ENCODE results near the gene THOC6. TPM values are rescaled to one million over a fixed set of nuclear protein-coding genes. Genes with fewer than 3 reads are reported as not detected.

The THOC6 gene
- polyA plus RNA-seq, 5 donors, result 20.0 to 37.5 (median 27.2) TPM

DNA sequence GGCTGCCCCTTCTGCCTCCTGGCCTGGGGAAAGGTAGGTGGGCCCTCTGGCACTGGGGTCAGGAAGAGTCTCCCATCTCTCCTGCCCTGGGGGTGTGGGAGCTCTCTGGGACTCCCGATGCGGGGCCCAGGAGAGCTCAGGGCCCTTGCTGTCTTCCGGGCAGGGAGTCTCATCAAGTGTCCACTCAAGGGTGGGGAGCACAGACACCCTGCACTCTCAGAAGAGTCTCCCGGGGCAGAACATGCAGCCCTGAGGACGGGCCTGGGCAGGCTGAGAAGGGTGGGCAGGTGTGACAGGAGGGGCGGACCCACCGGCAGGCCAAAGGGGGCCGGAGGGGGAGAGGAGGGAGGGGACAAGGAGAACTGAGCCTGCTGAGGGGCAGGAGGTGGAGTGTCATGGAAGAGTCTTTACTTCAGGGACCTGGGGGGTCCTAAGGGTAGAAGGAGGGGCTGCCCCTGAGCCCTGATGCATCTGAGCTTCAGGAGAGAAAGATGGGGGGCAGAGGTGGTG is 35.2 kb upstream of the THOC6 start:
- no peak for DNase-seq

DNA sequence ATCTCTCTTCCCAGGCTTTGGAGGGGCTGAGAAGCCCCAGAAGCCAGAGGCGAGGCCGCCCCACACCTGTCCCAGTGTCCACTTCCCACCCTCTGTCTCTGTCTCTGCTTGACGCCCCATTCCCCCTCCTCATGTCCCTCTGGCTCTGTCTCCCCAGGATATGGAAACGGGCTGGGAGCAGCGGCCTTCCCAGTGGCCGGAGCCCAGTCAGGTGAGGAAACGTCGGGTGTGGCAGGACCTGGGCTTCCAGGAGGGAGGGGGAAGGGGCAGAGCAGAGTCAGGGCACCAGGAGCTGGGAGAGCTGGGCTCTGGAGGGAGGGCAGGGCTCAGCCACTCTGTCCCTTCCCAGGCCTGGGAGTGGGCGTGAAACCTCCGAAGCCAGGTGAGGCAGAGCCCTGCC is 32.9 kb upstream of the THOC6 start:
- no peak for DNase-seq

DNA sequence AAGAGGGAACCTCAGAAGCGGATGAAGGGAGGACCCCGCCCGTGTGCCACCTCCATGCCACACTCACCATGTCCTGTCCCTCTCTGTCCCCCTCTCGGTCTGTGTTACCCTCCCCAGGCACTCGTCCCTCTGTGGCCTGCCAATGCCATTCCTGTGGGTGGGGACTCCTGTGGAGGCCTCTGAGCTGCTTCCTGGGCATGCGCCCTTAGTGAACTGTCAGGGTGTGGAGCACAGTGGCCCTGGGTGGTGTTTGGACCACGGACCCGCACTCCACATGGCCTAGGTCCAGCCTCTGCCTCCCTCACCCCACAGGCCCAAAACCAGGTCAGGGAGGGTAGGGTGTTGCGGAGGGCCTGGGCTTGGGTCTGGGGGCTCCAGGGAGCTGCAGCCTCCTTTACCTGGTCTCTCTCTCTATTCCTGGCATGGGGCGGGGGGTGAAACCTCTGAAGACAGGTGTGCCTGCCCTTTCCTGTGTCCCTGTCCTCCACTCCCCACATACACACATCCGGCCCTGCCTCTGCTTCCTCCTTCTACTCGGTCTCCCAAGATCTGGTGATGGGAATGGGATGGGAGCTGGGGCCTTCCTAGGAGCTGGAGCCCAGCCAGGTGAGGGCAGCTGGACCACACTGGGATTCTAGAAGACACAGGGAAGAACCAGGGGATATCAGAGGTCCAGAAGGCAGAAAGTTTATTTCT is 32.1 kb upstream of the THOC6 start:
- DNase-seq, result no peak

DNA sequence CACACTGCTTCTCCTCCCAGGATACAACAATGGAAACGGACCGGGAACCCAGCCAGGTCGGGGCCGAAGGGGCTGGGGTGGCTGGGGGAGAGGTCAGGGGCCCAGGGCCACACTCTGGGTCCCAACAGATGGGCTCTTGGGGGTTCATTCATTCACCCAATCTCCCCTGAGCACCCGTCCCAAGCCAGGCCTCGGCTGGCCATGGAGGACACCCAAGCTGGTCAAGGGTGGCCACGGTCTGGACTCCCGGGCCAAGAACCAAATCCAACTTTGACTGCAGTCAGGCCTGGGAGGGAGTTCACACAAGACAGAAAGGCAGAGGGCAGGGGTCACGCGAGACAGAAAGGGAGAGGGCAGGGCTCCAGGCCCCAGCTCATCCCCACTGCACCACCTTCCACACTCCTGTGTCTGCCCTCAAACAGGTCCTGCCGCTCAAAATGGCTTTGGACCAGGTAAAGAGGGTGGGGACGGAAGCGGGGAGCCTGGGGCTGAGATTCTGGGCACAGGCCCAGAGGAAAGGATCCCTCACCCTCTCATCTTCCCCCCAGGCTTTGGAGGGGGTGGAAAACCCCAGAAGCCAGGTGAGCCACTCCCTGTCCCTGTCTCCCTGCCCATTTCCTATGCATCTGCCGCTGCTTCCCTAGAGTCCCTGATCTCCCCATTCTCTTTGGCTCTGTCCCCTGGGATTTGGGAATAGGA is 31.3 kb upstream of the THOC6 start:
- DNase-seq, result no peak

DNA sequence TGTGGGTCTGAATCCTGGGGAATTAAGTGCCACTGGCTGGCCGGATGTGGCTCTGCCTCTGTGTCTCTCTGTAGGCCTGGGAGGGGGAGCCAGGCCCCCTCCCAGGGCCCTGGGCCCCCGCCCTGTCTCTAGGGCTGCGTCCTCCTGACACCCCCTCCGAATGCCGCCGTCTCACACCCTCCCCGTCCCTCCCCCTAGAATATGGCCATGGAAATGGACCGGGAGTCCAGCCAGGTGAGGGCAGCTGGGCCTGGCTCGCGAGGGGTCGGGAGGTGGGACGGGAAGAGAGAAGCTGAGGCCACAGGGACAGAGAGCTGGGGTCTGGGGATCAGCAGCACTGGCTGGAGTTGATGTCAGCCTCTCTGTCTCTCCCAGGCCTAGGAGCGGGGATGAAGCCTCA is 27.5 kb upstream of the THOC6 start:
- no peak for DNase-seq

DNA sequence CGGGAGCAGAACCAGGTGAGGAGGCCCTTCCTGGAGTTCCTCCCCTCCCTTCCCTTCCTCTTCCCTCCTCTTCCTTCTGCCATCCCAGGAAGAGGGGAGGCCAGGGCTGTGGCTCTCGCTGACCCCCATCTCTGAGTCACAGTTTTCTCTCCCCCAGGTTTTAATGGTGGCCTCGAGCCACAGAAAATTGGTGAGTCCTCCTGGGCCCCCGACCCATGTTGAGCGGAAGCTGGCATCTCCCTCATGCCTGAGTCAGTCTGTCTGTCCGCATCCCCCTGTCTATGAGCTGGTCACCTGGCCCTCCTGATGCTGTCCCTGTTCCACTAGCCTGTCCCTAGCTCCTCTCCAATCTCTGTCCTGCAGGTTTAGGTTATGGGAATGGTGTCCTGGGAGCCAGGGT is 23.9 kb upstream of the THOC6 start:
- DNase-seq, result no peak

DNA sequence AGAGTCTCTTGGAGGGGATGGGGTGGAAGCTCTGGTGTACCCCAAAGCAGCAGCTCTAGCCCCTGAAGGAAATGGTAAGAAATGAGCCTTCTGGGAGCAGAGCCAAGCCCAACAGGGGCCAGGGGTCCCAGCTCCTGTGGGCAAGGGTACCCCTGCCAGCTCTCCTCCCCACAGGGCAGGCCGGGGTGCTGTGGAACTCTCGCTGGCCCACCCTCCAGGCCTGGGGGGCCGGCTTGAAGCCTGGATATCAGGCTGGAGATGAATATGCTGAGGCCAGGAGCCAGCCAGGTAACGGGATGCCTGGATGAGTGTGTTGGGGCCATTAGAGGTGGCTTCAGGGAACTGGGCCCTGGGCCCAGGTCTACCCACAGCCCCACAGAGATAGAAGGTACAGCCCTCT is 23.3 kb upstream of the THOC6 start:
- DNase-seq, result no peak

DNA sequence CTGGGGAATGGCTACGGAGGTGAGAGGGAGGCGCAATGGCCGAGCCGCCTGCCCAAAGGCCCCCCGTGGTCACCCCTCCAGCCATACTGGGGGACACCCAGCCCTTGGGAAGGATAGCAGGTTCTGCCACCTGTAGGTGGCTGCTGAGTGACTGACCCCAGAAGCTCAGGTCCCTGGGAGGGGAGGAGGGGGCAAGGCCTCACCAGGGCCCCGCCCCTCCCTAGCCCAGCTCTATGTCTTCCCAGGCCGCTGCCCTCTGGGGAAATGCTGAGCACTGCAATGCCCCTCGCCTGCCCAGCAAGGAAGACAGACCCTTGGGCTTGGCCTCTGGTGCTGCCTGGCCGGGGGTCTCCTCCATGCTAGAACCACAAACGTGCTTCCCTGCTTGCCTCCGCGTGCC is 22.5 kb upstream of the THOC6 start:
- no peak for DNase-seq

DNA sequence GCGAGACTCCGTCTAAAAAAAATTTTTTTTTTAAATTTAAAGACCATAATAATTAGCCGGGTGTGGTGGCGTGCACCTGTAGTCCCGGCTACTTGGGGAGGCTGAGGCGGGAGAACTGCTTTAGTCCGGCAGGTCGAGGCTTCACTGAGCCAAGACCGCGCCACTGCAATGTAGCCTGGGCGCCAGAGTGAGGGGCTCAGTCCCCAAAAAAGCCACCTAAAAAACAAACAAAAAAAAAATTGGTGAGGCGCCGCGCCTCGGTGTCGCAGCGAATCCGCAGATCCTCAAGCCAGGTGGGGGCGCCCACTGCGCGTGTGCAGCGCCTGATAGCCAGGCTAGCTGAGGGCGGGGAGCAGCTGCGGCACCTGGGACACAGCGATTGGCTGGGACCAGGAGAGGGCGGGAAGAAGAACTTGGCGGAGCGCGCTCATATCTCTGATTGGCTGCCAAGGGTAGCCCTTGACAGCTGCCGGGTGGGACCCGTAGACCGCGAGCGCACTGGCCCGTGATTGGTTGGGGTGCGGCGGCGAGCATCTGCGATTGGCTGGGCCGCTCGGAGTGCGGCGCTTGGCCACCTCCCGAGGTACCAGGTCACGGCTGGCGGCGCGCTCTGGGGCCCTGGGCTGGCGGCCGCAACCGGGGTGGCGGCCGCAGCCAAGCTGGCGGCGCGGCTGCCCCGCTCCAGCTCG is 20.1 kb upstream of the THOC6 start:
- DNase-seq, result peak; percentile 94

DNA sequence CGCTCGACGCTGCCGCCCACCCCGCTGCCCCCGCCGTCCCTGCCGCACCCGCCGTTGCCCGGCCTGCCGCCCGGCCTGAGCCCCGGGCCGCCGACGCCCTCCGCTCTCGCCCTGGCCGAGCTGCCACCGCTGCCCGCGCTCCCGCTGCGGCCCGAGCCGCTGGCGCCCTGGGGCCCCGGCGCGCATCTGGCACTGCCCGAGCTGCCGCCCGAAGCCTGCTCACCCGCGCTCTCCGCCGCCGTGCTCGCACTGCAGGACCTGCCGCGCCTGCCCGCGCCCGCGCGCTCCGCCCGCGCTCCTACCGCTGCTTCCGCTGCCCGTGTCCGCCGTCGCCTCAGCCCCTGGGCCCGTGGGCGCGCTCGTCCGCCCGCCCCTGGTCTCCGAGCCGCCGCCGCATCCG is 19.5 kb upstream of the THOC6 start:
- DNase-seq, result no peak

DNA sequence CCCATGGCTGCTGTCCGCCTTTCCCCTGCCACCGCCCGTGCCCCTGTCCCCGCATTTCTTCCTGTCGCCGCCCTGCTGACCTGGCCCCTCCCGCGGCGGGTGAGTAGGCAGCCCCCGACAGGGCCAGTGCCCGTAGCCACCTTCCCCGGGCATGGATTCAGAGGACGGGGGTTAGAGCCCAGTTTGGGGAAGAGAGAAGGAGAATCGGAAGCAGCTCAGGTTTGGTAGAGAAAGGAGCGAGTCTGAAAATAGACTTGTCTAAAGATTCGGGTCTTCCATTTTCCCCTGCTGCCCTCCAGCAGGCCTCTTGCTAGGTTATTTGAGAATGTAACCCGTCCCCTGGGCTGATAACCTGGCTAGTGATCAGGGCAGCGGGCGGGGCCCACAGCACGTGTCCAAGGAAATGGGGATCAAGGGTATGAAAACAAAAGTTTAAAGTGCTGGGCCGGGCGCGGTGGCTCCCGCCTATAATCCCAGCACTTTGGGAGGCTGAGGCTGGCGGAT is 19.0 kb upstream of the THOC6 start:
- DNase-seq, result no peak

DNA sequence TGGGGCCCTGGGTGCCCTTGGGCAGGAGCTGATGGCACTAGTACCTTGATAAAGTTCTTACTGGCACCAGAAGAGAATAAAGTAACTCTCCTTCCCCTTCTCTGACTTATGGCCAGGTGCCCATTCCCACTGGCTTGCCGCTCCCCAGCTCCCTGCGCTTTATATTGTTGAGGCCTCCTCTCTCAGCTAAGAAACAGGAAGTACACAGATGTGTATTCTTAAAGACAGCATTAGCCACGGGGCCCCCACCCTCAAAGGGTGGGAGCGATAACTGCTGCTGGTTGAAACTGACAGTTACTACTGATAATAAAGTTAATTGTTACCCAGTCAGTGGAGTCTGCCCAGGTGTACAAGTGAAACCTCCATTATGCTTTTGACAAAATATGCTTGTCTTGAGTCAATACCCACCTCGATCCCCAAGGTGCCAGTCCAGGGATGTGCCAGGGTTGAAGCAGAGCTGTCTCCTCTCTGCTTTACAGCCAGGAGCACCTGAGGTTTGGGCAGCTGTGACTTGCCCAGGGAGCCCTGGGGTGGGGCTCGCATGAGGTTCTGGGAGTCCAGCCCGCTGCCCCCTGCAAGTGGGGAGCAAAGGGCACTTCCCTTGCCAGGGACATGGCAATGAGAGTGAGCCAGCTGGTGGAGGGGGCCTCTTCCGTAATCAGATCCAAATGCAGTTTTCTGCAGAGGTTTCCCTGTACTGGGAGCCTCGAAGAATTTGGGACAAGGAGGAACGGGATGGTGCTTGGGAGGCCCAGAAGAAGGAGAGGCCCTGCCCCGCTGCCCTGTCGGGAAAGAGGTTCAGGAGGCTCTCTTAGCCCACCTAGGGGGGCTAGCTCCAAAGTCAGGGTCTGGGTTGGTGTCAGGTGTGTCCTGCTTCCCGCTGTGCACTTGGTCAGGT is 16.5 kb upstream of the THOC6 start:
- no peak for DNase-seq

DNA sequence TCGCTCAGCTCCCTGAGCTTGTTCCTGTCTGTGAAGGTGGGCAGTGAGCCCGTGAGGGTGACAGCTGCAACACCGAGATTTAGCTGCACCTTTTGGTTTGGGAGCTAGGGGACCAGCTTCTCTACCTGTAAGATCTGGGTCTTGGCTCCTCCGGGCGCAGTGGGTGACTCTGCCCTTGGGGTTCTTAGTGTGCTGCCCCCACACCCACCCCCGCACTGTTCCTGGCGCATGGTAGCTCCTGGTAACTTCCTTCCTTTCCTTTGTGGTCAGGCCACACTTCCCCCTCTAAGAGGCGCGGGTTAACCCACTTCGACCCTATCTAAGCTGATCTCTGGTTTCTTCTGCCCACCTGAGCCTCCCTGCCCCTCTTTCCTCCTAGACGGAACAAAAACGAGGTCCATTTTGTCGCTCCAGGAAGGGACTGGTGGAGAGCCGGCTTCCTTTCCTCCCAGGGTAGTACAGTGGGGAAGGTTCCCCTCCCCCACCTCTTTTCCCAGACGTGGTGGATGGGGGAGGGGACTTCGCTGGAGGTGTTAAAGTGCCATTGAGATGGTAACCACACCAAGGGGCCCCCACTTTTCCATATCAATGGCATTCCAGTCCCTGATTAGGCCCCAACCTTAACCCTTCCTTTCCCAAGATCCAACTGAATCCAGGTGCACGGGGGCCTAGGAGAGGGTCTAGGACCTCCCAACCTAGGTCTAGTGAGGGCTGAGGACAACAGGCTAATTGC is 15.7 kb upstream of the THOC6 start:
- DNase-seq, result no peak

DNA sequence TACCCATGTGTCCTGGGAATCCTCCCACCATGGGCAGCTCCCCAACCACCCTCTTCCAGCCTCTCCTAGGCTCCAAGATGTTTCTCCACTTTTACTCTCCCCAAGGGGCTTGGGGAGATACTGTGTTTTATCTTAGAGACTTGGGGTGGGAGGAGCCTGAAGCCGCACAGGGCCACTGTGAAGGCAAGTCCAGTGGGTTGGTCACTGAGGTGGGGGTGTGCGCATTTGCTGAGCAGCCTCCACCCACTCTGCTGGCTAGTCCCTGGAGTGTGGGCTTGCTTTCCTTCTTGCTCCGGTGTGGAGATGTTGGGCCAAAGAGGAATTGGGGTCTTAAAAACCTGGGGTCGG is 15.2 kb upstream of the THOC6 start:
- no peak for DNase-seq

DNA sequence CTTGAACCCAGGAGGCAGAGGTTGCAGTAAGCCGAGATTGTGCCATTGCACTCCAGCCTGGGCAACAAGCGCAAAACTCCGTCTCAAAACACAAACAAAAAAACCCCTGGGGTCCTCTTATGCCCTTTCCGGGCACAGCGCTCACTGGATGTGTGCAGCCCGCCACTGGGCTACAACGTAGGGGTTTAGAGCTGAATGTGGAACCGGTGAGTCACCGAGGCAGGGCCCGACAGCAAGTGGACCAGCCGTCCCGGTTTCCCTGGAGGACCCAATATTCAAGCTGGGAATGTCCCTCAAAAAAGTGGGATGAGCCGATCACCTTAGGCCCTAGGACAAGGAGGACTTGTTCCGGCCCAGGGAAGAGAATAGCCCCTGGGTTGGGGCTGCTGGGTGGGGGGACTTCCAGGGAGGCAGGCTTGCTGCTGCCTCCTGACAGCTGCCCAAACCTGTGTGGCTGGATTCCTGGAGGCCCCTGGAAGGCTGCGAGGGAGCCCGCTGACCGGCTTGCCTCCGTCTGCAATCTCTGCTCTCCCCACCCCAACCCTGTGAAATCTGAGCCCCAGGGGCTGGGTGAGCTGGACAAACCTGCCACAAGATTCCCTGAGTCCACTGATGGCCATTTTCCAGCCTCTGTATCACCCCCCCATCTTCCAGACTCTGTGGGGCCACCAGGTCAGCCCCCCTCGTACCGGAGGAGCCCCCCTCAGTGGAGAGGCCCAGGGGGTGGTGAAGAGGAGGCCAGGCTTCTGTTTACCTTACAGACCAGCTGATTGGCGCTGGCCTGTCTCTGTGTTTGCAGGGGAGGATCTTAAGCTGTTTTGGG is 14.1 kb upstream of the THOC6 start:
- peak in 1 of 2 donors; percentile 81 for DNase-seq

DNA sequence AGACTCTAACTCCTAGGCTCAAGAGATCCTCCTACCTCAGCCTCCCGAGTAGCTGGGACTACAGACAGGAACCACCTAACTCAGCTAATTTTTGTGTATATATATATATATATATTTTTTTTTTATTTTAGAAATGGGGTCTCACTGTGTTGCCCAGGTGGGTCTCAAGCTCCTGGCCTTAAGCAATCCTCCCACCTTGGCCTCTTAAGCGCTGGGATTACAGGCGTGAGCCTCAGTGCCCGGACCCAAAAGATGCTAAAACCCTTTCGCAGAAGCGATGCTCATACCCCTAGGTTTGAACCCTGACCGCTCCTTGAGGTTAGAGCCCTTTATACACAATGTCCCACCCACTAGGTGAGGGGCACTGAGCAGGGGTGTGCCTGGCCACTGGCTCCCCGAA is 13.3 kb upstream of the THOC6 start:
- no peak for DNase-seq

DNA sequence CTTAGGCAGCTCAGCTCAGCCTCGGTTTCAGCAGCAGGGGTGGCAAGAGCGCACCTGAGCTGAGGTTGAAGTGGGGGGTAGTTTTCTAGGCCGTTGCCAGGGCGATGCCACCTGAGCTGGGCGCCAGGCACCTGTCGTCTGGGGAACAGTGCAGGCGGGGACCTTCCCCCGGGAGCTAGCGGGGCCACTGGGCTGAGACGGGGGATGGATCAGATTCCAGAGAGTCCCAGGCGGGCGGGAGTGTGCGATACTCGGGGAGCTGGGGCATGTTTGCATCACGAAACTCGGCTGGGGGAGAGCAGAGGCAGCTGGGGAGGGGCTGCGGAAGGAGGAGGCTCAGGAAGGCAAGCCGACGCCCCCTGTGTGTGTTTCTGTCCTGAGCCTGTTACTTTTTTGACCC is 11.6 kb upstream of the THOC6 start:
- DNase-seq, result no peak

DNA sequence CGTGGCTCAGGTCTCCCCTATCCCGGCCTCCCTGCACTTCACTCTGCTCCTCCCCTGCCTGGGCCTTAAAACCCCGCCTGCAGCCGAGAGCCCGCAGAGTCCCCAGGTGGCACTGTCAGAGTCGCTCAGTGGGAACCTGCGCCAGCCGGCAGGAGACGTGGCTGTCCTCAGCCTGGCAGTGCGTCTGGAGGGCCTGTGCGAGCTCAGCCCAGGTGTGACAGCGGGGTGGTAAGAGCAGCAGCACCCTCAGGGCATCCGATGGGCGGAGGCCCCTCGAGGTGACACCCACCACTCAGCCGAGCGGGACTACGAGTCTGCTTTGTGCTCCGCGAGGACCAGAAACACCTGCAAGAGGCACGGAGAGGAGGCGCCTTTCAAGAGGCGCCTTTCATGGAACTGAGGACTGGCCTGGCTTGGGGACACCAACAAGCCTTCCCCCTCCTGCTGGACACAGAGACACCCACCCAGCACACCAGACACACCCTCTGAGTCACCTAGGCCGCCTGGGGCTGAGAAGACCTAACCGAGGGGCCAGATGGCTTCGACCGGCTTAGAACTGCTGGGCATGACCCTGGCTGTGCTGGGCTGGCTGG is 10.9 kb upstream of the THOC6 start, which contains the start of gene CLDN9:
Gene CLDN9 (plus strand): TSS at position 96 of the 593 bp plus-strand sequence. CDS start 440 bp downstream, at position 536.
- no peak for DNase-seq

DNA sequence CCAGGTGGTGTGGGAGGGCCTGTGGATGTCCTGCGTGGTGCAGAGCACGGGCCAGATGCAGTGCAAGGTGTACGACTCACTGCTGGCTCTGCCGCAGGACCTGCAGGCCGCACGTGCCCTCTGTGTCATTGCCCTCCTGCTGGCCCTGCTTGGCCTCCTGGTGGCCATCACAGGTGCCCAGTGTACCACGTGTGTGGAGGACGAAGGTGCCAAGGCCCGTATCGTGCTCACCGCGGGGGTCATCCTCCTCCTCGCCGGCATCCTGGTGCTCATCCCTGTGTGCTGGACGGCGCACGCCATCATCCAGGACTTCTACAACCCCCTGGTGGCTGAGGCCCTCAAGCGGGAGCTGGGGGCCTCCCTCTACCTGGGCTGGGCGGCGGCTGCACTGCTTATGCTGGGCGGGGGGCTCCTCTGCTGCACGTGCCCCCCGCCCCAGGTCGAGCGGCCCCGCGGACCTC is 10.3 kb upstream of the THOC6 start:
- DNase-seq, result no peak

All from right lung (tissue), 5 donors.